ENCODE data around the gene GSTA2. TPM values are rescaled to one million over a fixed set of nuclear protein-coding genes. Genes with fewer than 3 reads are reported as not detected.

The GSTA2 gene
- polyA plus RNA-seq, 1 of the 3 experiments (the other 2 are of a cell fraction), result not detected

- TF ChIP-seq USF2 (IDR thresholded peaks at IDR 0.05; ENCODE audit: borderline replicate concordance, low read depth, low read length), result no peak
- TF ChIP-seq MAX (IDR thresholded peaks at IDR 0.05; ENCODE audit: low read depth), result no peak
- no peak for TF ChIP-seq NRF1 (IDR thresholded peaks at IDR 0.05; ENCODE audit: low read depth, low read length)
- no peak for TF ChIP-seq FOXJ3 (CRISPR knock-in tag; IDR thresholded peaks at IDR 0.05)
- TF ChIP-seq TAF1 (IDR thresholded peaks at IDR 0.05; ENCODE audit: borderline replicate concordance, low read depth, low read length), result no peak
- no peak for TF ChIP-seq RCOR1 (IDR thresholded peaks at IDR 0.05; ENCODE audit: low read length)
- no peak for TF ChIP-seq SMC3 (IDR thresholded peaks at IDR 0.05; ENCODE audit: low read depth, low read length)
Measured at GRCh38 chr6:52741872-52742271, 21.4 kb downstream of the GSTA2 start (continued).

GRCh38 chr6:52739627-52740026 lies 23.6 kb downstream of the GSTA2 start:
- Histone ChIP-seq H3K9me2 (no peaks in the 10 kb centered on the region), H3K79me2 (ENCODE audit: insufficient read depth) (no peaks in the 10 kb centered on the region), H3K27ac (ENCODE audit: low read depth in 2 of 2, low read length in 1 of 2) (no peak overlapping the region), H3K9ac (no peak overlapping the region), H3K36me3 (replicated peaks in 1 of 2; ENCODE audit: control insufficient read depth in 1 of 2, insufficient read depth in 2 of 2, low read length in 1 of 2) (no peaks in the 10 kb centered on the region), H3K27me3 (ENCODE audit: insufficient read depth) (peaks cover 7% of the 10 kb centered on the region; the same call in 1 of the 2 replicates), H3F3A (replicated peaks; ENCODE audit: insufficient read depth) (no peaks in the 10 kb centered on the region), H3K4me2 (no peak overlapping the region), H3K4me1 (ENCODE audit: control insufficient read depth in 1 of 2, insufficient read depth in 2 of 2, low read depth in 1 of 2, low read length in 1 of 2) (no peaks in the 10 kb centered on the region), H4K20me1 (ENCODE audit: insufficient read depth) (no peaks in the 10 kb centered on the region), H3K9me3 (no peaks in the 10 kb centered on the region), H3K4me3 (ENCODE audit: low read depth in 2 of 2, low read length in 1 of 2) (no peak overlapping the region), H2AFZ (ENCODE audit: low read depth) (no peak overlapping the region)
- DNase-seq, result no peak
- 51% methylated on average over 3 of the region's 3 CpGs for WGBS (ENCODE audit: low lambda C conversion rate)
- CTCF ChIA-PET, result interaction anchor here (3.1 kb wide), 1 partner anchor 15 kb away, joined by 14 read pairs; no protein-coding TSS in a partner anchor
- TF ChIP-seq MAX (IDR thresholded peaks at IDR 0.05; ENCODE audit: low read depth), result no peak
- POLR2A ChIA-PET, result no interaction called here

GRCh38 chr6:52739134-52739533 lies 24.1 kb downstream of the GSTA2 start:
- DNase-seq, result no peak
- H3K36me3 ChIP-seq (replicated peaks in 1 of 2; ENCODE audit: control insufficient read depth in 1 of 2, insufficient read depth in 2 of 2, low read length in 1 of 2), result no peaks in the 10 kb centered on the region
- H3F3A ChIP-seq (replicated peaks; ENCODE audit: insufficient read depth), result no peaks in the 10 kb centered on the region
- H3K4me1 ChIP-seq (ENCODE audit: control insufficient read depth in 1 of 2, insufficient read depth in 2 of 2, low read depth in 1 of 2, low read length in 1 of 2), result no peaks in the 10 kb centered on the region
- no peaks in the 10 kb centered on the region for H3K9me2 ChIP-seq
- 11% methylated on average over 2 of the region's 2 CpGs for WGBS (ENCODE audit: low lambda C conversion rate)
- TF ChIP-seq MXI1 (IDR thresholded peaks at IDR 0.05; ENCODE audit: low read depth, low read length) (no peak), CTCF (IDR thresholded peaks at IDR 0.05) (no peak), SIN3A (IDR thresholded peaks at IDR 0.05; ENCODE audit: borderline replicate concordance, low read depth, low read length) (no peak), USF1 (IDR thresholded peaks at IDR 0.05; ENCODE audit: borderline replicate concordance, low read depth) (no peak), GABPA (IDR thresholded peaks at IDR 0.05; ENCODE audit: low read depth) (no peak), GATA2 (CRISPR knock-in tag; IDR thresholded peaks at IDR 0.05) (no peak), FOXJ3 (CRISPR knock-in tag; IDR thresholded peaks at IDR 0.05) (no peak), SMC3 (IDR thresholded peaks at IDR 0.05; ENCODE audit: low read depth, low read length) (no peak), JUND (IDR thresholded peaks at IDR 0.05) (no peak)
- no peak overlapping the region for H3K4me3 ChIP-seq (ENCODE audit: low read depth in 2 of 2, low read length in 1 of 2)
- H3K79me2 ChIP-seq (ENCODE audit: insufficient read depth), result no peaks in the 10 kb centered on the region
- H3K9ac ChIP-seq, result no peak overlapping the region
- H3K27ac ChIP-seq (ENCODE audit: low read depth in 2 of 2, low read length in 1 of 2), result no peak overlapping the region
- H2AFZ ChIP-seq (ENCODE audit: low read depth), result no peak overlapping the region
- H3K27me3 ChIP-seq (ENCODE audit: insufficient read depth), result peaks cover 8% of the 10 kb centered on the region; the same call in 1 of the 2 replicates
- no peak overlapping the region for H3K4me2 ChIP-seq
- no peaks in the 10 kb centered on the region for H3K9me3 ChIP-seq
- POLR2A ChIA-PET, result no interaction called here
- no peaks in the 10 kb centered on the region for H4K20me1 ChIP-seq (ENCODE audit: insufficient read depth)
- CTCF ChIA-PET, result interaction anchor here (0.7 to 3.1 kb wide), 2 partner anchors 15 to 65 kb away, joined by 3 to 14 read pairs; no protein-coding TSS in a partner anchor
